RWPE2 (cell line): ENCODE data around the gene TRIM44.
A peak's percentile ranks its signal among the peaks of the same experiment; 100 is the strongest.

Source experiments
- ATAC-seq: fragments of 200-7000 bp; cut with Tn5 transposase; 3 replicates; pipeline ENCODE4 v1.9.1; 2021; ENCODE audit warnings: low read depth
- DNase-seq: peaks from one replicate; pipeline ENCODE4 v3.0.0-alpha.2; 2020; ENCODE audit warnings: low spot score
- H3K27ac ChIP-seq: fragments of 450-650 bp; 2 replicates; pipeline ENCODE4 v1.5.1; 2017; ENCODE audit warnings: mild to moderate bottlenecking; ENCODE audit not compliant: poor library complexity, severe bottlenecking
- H3K27me3 ChIP-seq: fragments of 250-450 bp; sonication (Bioruptor Pico); 2 replicates; pipeline ENCODE4 v1.5.1; 2021; ENCODE audit warnings: mild to moderate bottlenecking, moderate library complexity; ENCODE audit not compliant: insufficient read depth, poor library complexity, severe bottlenecking
- H3K36me3 ChIP-seq: fragments of 250-450 bp; sonication (Bioruptor Pico); 2 replicates; pipeline ENCODE4 v1.5.1; 2020; ENCODE audit warnings: low read depth, mild to moderate bottlenecking, moderate library complexity
- H3K4me1 ChIP-seq: fragments of 250-450 bp; sonication (Bioruptor Pico); 2 replicates; pipeline ENCODE4 v1.5.1; 2021; ENCODE audit warnings: mild to moderate bottlenecking, moderate library complexity; ENCODE audit not compliant: insufficient read depth, poor library complexity, severe bottlenecking
- H3K4me3 ChIP-seq: fragments of 250-450 bp; sonication (Bioruptor Pico); 2 replicates; pipeline ENCODE4 v1.5.1; 2021; ENCODE audit warnings: mild to moderate bottlenecking, moderate library complexity; ENCODE audit not compliant: severe bottlenecking
- H3K9me3 ChIP-seq: fragments of 250-450 bp; sonication (Bioruptor Pico); 2 replicates; pipeline ENCODE4 v1.5.1; 2021; ENCODE audit warnings: mild to moderate bottlenecking, moderate library complexity; ENCODE audit not compliant: severe bottlenecking
- CTCF ChIP-seq: fragments of 450-650 bp; IDR thresholded peaks from one replicate; pipeline ENCODE4 v1.5.1; 2017; ENCODE audit warnings: mild to moderate bottlenecking, moderate library complexity; ENCODE audit not compliant: poor library complexity, severe bottlenecking

TRIM44 gene

GRCh38 chr11:35794850-35795249 lies 132.3 kb downstream of the TRIM44 start:
- H3K4me3 ChIP-seq = no peak overlapping the region
- peak overlapping the region; percentile 92 for H3K27ac ChIP-seq
- H3K27me3 ChIP-seq = no peaks in the 10 kb centered on the region
- no peaks in the 10 kb centered on the region for H3K9me3 ChIP-seq
- no peaks in the 10 kb centered on the region for H3K36me3 ChIP-seq
- ATAC-seq (peak; percentile 74), DNase-seq (no peak)
- TF ChIP-seq CTCF = no peak
- peaks cover 58% of the 10 kb centered on the region for H3K4me1 ChIP-seq

- peak overlapping the region; percentile 92 for H3K27ac ChIP-seq
- peak; percentile 83 for ATAC-seq
- DNase-seq = peak; percentile 70
- H3K27me3 ChIP-seq = no peaks in the 10 kb centered on the region
- peaks cover 63% of the 10 kb centered on the region for H3K4me1 ChIP-seq
- H3K9me3 ChIP-seq = no peaks in the 10 kb centered on the region
- TF ChIP-seq CTCF = no peak
- no peak overlapping the region for H3K4me3 ChIP-seq
- H3K36me3 ChIP-seq = no peaks in the 10 kb centered on the region
These were observed 134.0 kb downstream of the TRIM44 start for GRCh38 chr11:35796562-35796961.

- H3K27me3 ChIP-seq = no peaks in the 10 kb centered on the region
- no peak for TF ChIP-seq CTCF
- no peaks in the 10 kb centered on the region for H3K36me3 ChIP-seq
- H3K4me1 ChIP-seq = peaks cover 76% of the 10 kb centered on the region
- ATAC-seq = 0 out of 3 replicates have a peak, but pooled peaks have one; percentile 26
- no peak overlapping the region for H3K4me3 ChIP-seq
- peak overlapping the region; percentile 92 for H3K27ac ChIP-seq
- no peaks in the 10 kb centered on the region for H3K9me3 ChIP-seq
- no peak for DNase-seq
These were observed 135.8 kb downstream of the TRIM44 start for GRCh38 chr11:35798423-35798822.

- H3K9me3 ChIP-seq = no peaks in the 10 kb centered on the region
- no peak for TF ChIP-seq CTCF
- no peaks in the 10 kb centered on the region for H3K27me3 ChIP-seq
- no peak for DNase-seq
- peaks cover 74% of the 10 kb centered on the region for H3K4me1 ChIP-seq
- peak overlapping the region; percentile 92 for H3K27ac ChIP-seq
- ATAC-seq = 0 out of 3 replicates have a peak, but pooled peaks have one; percentile 6
- H3K4me3 ChIP-seq = no peak overlapping the region
- no peaks in the 10 kb centered on the region for H3K36me3 ChIP-seq
These were observed 136.4 kb downstream of the TRIM44 start for GRCh38 chr11:35798983-35799382.

GRCh38 chr11:35799655-35800054 lies 137.1 kb downstream of the TRIM44 start:
- H3K4me1 ChIP-seq = peaks cover 67% of the 10 kb centered on the region
- no peaks in the 10 kb centered on the region for H3K36me3 ChIP-seq
- ATAC-seq (no peak), DNase-seq (no peak)
- peak overlapping the region; percentile 92 for H3K27ac ChIP-seq
- H3K9me3 ChIP-seq = no peaks in the 10 kb centered on the region
- no peak overlapping the region for H3K4me3 ChIP-seq
- H3K27me3 ChIP-seq = no peaks in the 10 kb centered on the region
- TF ChIP-seq CTCF = peak; percentile 6
